Glomerular visceral epithelial cell (primary cell): ENCODE measurements around the gene MON2.
"Not testable (repeated sequence)": the region's sequence is repeated elsewhere in the genome, so short reads cannot be mapped to it uniquely, and the experiment has no call there.

Source experiments
- DNase-seq: peaks from one replicate; pipeline ENCODE4 v3.0.0-alpha.2; 2016; ENCODE audit errors: extremely low spot score

Gene MON2

DNA sequence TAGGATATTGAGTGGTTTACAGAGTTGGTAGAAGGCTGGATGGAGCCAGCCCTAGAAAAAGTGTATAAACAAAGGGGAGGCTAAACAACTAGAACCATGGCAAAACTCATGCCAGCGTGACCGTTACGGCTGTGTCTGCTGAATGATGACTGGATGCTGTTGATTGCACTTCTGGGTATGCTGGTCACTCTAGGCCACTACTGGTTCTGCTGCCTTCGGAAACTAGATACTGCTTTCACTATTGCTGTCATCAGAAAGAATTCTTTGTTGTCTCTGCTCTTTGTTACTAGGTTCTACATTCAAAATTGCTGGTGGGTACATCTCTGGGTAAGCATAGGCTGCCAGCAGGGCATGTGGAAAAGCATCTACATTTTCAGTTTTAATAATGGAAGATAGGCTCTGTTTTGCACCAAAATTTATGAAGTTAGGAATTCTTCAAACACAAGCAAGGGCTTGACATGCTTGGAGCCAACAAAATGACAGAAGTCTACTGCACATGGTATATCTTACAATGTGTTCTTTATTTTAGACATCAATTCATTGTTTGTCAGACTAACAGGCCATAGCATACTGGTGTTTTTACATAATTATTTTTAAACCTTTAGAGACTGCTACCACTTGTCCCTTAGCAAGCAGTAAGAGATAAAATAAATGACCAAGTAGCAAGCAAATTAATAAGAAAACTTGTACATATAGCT is 15.4 kb downstream of the MON2 start:
- DNase-seq = no peak

DNA sequence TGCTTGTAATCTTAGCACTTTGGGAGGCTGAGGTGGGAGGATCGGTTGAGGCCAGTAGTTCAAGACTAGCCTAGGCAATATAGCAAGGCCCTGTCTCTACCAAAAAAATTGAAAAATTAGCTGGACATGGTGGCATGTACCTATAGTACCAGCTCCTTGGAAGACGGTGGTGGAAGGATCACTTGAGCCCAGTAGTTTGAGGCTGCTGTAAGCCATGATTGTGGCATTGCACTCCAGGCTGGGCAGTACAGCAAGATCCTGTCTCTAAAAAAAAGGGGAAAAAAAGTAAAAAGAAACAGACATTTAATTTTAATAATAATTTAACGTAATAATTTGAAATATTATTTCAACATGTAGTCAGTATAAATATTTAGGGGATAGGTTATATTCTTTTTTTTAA is 16.1 kb downstream of the MON2 start:
- DNase-seq = no peak

DNA sequence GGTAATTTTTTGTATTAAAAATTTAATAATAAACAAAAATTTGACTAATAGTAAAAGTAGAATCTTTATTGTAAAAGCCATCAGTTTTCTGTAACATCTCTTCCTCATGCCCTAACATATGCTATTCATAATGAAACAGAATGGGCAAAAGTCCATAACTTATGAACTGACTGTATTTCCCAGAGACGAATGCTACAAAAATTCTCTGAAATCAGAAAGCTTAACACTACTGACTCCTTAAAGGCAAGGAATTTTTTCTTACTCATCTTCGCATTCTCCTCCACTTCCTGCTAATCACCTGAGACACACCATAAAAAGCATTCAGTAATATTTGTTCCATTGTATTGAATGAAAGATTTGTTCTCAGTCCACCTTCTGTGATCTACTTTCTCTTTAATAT is 17.6 kb downstream of the MON2 start:
- DNase-seq = peak; percentile 24

DNA sequence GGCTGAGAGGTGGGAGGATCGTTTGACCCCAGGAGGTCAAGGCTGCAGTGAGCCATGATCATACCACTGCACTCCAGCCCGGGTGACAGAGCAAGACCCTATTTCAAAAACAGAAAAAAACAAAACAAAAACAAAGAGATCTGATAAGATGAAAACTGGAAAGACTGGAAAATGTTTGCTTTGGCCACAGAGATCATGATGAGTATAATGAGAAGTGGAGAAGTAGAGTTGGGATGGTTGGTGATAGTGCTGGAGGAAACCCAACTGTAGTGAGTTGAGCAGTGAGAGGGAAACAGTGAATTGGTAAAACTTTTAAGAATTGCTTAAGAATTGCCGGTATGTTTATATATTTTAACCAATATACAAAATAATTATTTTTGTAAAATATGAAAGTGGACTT is 39.2 kb downstream of the MON2 start:
- DNase-seq = no peak

DNA sequence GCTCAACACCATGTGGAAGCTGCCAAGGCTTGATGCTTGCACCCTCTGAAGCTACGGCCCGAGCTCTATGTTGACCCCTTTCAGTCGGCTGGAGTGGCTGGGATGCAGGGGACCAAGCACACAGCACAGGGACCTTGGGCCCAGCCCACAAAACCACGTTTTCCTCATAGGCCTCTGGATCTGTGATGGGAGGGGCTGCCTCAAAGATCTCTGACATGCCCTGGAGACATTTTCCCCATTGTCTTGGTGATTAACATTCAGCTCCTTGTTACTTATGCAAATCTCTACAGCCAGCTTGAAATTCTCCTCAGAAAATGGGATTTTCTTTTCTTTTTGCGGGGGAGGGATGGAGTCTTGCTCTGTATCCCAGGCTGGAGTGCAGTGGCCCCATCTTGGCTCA is 46.3 kb downstream of the MON2 start:
- no peak for DNase-seq

DNA sequence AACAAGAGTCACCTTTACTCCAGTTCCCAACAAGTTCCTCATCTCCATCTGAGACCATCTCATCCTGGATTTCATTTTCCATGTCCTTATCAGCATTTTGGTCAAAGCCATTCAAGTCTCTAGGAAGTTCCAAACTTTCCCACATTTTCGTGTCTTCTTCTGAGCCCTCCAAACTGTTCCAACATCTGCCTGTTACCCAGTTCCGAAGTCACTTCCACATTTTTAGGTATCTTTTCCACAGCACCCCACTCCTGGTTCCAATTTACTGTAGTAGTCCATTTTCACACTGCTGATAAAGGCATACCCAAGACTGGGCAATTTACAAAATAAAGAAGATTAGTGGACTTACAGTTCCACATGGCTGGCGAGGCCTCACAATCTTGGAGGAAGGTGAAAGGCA is 47.5 kb downstream of the MON2 start:
- DNase-seq = not testable (repeated sequence)

DNA sequence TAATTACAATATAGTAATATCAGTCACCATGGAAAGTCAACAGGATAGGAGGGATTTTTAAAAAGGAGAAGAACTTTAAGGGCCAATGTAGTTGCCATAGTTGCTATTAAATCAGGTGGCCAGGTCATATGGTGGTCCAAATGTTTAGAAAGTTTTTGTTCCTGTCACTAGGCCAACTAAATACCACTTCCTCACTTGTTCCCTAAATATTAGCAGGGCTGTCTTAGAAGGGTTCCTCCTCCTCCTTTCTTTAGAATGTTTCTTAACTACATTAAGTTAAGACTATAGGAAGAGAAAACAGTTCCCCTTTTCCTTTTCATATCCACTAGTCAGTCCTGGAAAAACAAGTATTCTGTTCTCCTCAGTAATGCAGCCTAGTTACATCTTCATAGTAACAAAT is 50.3 kb downstream of the MON2 start:
- no peak for DNase-seq

DNA sequence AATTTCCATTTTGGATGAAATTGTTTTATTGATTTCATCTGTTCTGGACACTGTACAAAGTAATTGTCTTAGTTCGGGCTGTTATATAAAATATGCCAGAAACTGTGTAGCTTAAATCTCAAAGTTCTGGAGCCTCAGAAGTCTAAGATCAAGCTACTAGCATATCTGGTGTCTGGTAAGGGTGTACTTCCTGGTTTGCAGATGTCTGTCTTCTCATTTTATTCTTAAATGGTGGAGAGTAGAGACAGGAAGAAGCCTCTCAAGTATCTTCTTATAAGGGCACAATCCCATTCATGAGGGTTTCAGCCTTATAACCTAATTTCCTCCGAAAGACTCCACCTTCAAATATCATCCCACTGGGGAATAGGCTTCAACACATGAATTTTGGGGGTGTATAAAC is 51.3 kb downstream of the MON2 start:
- DNase-seq = no peak

DNA sequence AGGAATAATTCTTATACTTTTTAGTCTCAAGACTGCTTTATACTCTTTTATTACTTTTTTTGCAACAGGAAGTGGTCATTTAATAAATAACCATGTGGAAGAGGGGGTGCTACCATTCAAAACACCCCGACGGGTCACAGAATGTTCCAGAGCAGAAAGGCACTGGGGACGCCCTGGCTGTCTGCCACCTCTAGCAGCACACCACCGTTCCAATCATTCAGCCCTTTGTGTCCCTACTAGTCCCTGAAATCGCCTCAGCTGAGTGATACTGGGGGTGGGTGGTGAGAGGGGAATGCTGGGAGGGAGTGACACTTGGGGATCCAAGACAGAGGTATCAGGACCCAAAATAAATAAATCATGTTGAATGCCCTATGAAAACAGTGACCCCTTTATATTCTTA is 52.4 kb downstream of the MON2 start:
- DNase-seq = no peak

DNA sequence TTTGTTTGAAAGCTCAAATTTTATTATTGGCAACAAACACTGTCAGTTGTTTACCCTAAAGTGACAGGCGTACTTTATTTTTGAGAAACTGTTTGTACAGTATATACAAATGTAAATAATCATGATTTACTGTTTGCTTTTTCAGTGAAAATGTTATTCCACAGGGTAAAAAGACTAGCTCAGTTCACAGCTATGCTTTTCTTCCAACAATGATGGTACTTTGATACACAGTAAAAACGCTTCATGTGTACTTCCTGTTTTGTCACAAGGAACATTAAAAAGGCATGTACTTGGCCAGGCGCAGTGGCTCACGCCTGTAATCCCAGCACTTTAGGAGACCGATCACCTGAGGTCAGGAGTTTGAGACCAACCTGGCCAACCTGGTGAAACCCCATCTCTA is 53.7 kb downstream of the MON2 start:
- no peak for DNase-seq

DNA sequence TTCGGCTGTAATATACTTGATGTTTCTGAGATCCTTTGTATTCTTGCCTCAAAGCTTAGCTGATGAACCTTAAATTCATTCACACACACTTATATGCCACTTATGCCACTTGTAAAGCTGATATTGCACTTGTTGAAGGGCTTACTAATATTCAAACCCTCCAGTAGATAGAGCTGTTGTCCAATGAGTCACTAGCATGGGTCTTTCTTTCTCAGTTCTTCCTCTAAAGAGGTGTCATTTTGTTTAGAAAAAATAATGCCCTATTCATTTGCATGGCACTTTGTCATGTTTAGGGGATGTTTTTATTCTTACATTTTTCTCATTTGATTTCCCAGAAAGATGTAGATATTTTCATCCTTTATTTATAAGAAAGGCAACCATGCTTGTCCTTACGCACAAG is 56.4 kb downstream of the MON2 start:
- no peak for DNase-seq

DNA sequence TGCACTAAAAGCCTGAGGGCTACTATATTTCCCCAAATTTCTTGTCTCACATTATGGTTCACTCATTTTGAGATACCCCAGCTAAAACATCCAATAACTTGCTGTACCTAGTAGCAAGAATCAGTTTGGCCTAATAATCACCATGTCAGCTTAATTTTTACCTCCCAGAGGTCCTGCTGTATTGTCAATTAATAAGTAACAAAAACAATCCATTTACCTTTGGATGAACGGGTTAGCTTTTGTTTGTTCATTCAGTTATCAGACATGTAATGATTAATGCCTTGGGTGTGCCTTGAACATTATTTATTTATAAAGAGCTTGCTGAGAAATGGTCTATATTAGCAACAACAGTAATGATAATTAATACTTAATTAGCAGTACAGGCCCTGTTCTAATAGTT is 57.0 kb downstream of the MON2 start:
- DNase-seq = no peak

DNA sequence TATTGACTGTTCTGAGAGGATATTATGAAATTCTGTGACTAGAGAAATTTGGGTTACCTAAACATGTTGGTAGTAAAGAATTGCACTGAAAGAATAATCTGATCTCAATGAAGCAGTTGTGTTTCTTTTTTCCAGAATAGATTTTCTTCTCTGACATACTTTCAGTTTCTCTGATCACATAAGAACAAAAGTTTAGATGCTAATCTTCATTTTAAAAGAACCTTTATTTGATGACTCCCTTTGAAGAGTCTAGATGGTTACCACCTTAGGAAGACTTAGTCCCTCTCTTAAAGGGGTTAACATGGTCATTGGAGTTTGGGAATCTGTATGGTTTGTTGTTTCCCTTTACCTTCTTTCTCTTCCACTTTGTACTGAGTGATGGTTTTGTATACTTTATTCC is 58.6 kb downstream of the MON2 start:
- no peak for DNase-seq

DNA sequence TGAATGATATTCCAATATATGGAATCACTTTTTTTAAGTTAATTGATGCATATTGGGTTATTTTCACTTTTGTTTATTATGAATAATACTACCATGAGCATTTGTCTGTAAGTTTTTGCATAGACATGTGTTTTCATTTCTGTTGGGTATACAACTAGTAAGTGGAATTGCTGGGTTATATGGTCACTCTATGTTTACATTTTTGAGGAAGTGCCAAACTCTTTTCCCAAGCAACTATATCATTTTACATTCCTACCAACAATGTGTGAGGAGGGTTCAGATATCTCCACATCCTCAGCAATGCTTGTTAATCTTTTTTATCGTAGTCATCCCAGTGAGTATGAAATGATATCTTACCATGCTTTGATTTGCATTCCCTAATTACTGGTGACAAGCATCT is 64.0 kb downstream of the MON2 start:
- DNase-seq = no peak

DNA sequence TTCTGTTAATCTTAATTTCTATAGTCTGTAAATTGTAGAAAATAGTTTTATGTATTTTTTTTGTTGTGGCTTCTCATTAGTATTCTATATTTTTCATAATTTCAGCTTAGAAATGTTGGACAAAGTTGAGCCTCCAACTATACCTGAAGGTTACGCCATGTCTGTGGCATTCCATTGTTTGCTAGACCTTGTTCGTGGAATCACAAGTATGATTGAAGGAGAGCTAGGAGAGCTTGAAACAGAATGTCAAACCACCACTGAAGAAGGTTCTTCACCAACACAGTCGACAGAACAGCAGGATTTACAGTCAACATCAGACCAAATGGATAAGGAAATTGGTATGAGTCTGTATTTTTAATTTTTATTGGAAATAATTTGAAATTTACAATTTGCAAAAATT is 65.7 kb downstream of the MON2 start:
- DNase-seq = no peak

DNA sequence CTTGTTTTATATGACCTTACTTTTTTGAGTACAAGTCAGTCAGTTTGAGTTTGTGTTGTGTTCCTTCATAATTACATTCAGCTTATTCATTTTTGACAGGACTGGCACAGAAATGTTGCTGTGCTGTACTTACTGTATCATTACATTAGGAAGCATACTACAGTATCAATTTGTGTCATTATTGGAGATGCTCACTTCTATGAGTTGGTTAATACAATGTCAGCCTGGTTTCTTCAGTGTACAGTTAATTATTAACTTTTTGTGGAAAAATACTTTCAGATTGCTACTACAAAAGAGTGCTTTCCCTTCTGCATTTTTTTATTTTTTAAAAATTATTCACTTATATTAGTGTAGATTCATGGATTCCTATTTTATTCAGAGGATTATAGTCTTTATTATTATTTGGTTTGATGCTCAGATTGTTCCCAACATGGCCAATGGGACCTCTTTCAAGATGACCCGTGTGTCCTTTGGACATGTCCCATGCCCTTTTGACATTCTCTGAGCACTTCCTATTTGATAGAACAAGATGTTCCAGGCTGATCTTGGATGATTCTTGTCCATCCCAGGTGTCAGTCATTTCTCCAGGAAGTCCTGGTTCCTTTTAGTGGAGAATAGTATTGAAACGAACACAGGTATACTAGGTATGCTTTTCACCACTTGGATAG is 66.6 kb downstream of the MON2 start:
- DNase-seq = no peak

DNA sequence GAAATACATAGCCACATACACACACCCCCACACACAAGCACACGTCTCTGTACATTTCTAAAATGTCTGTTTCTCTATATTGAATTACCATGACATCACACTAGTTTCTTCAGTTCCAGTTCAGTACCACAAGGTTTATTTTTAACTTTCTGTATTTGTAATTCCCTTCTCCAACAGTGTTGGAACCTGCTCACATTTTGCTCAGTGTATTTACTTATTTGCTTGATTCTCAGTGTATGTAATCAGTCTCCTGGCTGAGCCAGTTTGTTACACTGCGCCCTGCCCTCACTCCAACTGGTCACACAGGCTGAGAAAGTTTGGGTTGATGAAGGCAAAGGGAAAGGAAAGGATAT is 67.1 kb downstream of the MON2 start:
- peak; percentile 15 for DNase-seq

DNA sequence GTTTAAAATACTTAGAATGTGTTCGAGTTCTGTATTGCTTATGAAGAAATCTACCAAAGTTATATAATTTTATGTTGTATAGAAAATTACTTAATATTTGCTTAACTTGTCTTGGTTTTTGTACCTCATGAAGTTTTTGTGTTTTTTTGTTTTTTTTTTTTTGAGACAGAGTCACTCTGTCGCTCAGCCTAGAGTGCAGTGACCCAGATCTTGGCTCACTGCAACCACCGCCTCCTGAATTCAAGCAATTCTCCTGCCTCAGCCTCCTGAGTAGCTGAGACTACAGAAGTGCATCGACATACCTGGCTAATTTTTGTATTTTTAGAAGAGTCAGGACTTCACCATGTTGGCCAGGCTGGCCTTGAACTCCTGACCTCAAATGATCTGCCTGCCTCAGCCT is 69.9 kb downstream of the MON2 start:
- DNase-seq = no peak

DNA sequence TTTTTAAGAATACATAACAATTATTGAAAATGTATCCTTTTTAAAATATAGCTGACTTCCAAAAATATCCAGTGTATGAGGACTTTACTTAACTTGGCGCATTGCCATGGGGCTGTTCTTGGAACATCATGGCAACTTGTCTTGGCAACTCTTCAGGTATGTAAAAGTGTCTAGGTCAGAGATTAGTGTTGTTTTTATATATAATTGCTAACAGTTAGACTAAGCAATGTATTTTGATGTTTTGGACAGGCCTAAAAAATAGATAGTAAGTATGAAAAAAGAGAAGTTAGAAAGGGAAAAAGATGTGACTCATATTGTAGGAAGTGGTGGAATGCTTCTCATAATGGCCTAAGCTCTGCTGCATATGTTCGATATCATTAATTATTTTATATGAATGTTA is 70.9 kb downstream of the MON2 start:
- peak; percentile 17 for DNase-seq

DNA sequence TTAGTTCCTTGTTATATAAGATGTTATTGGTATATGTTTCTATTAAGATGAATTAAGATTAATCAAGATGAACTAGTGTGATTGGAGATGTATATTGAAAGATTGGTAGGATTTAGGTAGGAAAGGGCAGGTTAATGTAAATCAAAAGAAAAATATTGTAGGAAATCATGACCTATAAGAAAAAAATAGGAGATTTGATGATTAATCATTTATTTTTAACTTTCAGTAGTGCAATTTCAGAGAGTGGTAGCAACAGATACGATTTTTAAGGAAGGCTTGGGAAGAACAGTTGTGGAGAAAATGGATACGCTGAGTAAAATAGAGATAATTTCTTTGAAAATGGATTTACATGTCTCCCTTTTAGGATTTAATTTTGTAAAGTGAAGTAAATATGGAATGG is 73.7 kb downstream of the MON2 start:
- DNase-seq = no peak

DNA sequence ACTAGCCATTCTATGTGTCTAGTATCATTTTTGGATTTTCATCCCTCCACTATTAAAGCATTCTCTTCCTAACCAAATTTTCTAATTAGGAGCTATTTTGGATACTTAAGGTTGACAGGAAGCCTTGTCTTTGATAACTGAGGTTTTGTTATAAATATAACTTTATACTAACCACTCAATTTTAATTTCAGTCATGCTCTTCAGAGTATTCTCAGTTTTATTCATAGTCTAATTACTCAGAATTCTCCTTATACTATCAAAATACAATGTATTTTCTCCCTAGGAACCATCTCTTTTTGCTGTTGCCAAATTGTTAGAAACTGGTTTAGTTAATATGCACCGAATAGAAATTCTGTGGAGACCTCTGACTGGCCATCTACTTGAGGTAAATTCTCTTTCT is 76.2 kb downstream of the MON2 start:
- DNase-seq = no peak

DNA sequence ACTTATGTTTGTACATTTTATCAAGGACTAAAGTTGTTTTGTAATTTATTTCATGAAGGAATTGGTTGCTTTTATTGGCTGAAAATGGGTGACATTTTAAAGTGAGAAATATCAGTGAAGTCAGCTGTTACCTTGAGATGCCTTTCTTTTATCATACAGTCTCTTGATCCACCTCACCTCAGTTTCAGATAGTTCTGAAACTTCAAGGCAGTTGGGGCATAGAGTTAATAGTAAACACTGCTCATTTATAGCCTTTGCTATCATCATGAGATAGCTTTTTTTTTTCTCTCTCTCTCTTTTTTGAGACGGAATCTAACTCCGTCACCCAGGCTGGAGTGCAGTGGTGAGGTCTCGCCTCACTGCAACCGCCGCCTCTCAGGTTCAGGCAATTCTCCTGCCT is 76.7 kb downstream of the MON2 start:
- no peak for DNase-seq

DNA sequence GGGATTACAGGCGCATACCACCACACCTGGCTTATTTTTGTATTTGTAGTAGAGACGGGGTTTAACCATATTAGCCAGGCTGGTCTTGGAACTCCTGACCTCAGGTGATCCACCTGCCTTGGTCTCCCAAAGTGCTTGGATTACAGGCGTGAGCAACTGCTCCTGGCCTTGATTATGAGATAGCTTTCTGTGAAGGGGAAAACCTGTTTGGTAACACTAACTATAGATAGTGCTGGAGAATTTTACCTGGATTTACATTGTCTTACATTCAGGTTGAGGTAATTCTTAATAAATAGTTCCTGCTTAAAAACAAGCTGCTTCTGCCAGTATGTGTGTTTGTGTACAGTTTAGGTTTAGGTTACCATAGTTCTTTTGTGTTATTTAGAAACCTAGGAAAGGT is 77.1 kb downstream of the MON2 start:
- DNase-seq = no peak

DNA sequence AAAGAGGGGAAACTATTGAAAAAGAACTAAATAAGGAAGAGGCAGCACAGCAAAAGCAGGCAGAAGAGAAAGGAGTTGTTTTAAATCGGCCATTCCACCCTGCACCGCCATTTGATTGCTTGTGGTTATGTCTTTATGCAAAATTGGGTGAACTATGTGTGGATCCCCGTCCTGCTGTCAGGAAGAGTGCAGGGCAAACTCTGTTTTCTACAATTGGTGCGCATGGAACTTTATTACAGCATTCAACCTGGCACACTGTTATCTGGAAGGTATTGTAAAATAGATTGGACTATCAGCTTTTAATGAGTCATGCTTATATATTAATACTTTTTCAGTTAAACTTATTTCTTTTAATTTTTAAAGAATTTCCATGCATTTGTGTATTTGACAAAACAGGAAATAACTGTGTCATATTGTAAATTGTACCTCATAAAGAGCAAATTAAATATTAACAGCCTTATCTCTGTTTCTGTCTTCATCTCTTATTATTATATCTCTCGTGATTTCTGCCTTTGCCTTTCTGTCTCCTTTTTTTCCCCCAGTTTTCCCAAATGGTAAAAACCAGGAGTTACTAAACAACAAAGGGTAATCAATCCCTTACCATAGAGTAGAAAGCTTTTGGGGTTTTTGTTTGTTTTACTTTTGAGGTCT is 86.4 kb downstream of the MON2 start:
- no peak for DNase-seq
